Activated B cell treated with CpG ODN at 0.5 μM for 24 hours (primary cell): Measurements from ENCODE around the gene KCND3. TPM values are rescaled to one million over a fixed set of nuclear protein-coding genes. Genes with fewer than 3 reads are reported as not detected.

Source experiments
- ATAC-seq: fragments of 200-7000 bp; cut with Tn5 transposase; one replicate; pipeline ENCODE4 v1.10.0; 2021; ENCODE audit warnings: low read depth, mild to moderate bottlenecking, moderate library complexity
- CTCF ChIA-PET: fragments of 350-600 bp; sonication (Branson Sonifier 250); formaldehyde crosslinking; loops from one replicate; lab custom pipeline; 2021; ENCODE audit warnings: antibody characterized with exemption; lab: Charles Lee
- POLR2A ChIA-PET: fragments of 350-600 bp; sonication (Branson Sonifier 250); formaldehyde crosslinking; loops from one replicate; lab custom pipeline; 2021; ENCODE audit warnings: antibody characterized with exemption; lab: Charles Lee
- DNase-seq: peaks from one replicate; pipeline ENCODE4 v3.0.0; 2022
- H3K27ac Mint-ChIP-seq: one replicate; pipeline ENCODE4 v1.8.0; 2020; ENCODE audit warnings: mixed read lengths
- H3K27me3 Mint-ChIP-seq: one replicate; pipeline ENCODE4 v1.8.0; 2021; ENCODE audit warnings: mixed read lengths
- H3K36me3 Mint-ChIP-seq: one replicate; pipeline ENCODE4 v1.8.0; 2021; ENCODE audit warnings: low read depth, mixed read lengths
- H3K4me1 Mint-ChIP-seq: one replicate; pipeline ENCODE4 v1.8.0; 2021; ENCODE audit warnings: mixed read lengths
- H3K4me3 Mint-ChIP-seq: one replicate; pipeline ENCODE4 v1.8.0; 2020; ENCODE audit warnings: mild to moderate bottlenecking, mixed read lengths
- H3K9me3 Mint-ChIP-seq: one replicate; pipeline ENCODE4 v1.8.0; 2020; ENCODE audit warnings: mixed read lengths
- CTCF ChIP-seq: fragments of 200-600 bp; IDR thresholded peaks from one replicate; pipeline ENCODE4 v1.8.0; 2022; ENCODE audit warnings: antibody characterized with exemption, mild to moderate bottlenecking
- intact Hi-C: fragments of 100-400 bp; cut with micrococcal nuclease; formaldehyde crosslinking; loops from one replicate; pipeline ENCODE4 v1.15.1; 2024
- total RNA-seq: library from RNA; stranded (reverse); gene quantifications from 2 replicates; pipeline ENCODE4 v1.2.3, GENCODE V29; 2022

Gene KCND3
- total RNA-seq, 1 donor from 2014 or later = 0.04 TPM

- intact Hi-C loops = no loop called here
- ChIA-PET CTCF (no interaction called here), POLR2A (no interaction called here)
- Mint-ChIP-seq H3K4me3 (no peak overlapping the region), H3K36me3 (no peaks in the 10 kb centered on the region), H3K4me1 (peaks cover 15% of the 10 kb centered on the region), H3K27me3 (peaks cover 11% of the 10 kb centered on the region), H3K27ac (no peak overlapping the region), H3K9me3 (no peaks in the 10 kb centered on the region)
- no peak for TF ChIP-seq CTCF
- no peak for DNase-seq
- no peak for ATAC-seq
Measured at GRCh38 chr1:111873460-111874030, 115.9 kb downstream of the KCND3 start.

GRCh38 chr1:111870181-111870580 lies 119.3 kb downstream of the KCND3 start:
- H3K4me3 Mint-ChIP-seq = no peak overlapping the region
- H3K9me3 Mint-ChIP-seq = no peaks in the 10 kb centered on the region
- ATAC-seq = no peak
- no peak overlapping the region for H3K27ac Mint-ChIP-seq
- ChIA-PET CTCF (no interaction called here), POLR2A (no interaction called here)
- H3K27me3 Mint-ChIP-seq = peaks cover 5% of the 10 kb centered on the region
- no peak for DNase-seq
- no peak for TF ChIP-seq CTCF
- H3K4me1 Mint-ChIP-seq = no peaks in the 10 kb centered on the region
- no peaks in the 10 kb centered on the region for H3K36me3 Mint-ChIP-seq
- intact Hi-C loops = no loop called here

GRCh38 chr1:111867868-111868440 lies 121.5 kb downstream of the KCND3 start:
- H3K9me3 Mint-ChIP-seq = no peaks in the 10 kb centered on the region
- DNase-seq = no peak
- H3K36me3 Mint-ChIP-seq = no peaks in the 10 kb centered on the region
- peaks cover 3% of the 10 kb centered on the region for H3K4me1 Mint-ChIP-seq
- no peak for TF ChIP-seq CTCF
- ChIA-PET CTCF (no interaction called here), POLR2A (no interaction called here)
- peaks cover 12% of the 10 kb centered on the region for H3K27me3 Mint-ChIP-seq
- ATAC-seq = no peak
- no peak overlapping the region for H3K27ac Mint-ChIP-seq
- H3K4me3 Mint-ChIP-seq = no peak overlapping the region
- intact Hi-C loops = no loop called here

- intact Hi-C loops = no loop called here
- ChIA-PET CTCF (no interaction called here), POLR2A (no interaction called here)
- peaks cover 3% of the 10 kb centered on the region for H3K4me1 Mint-ChIP-seq
- no peak for DNase-seq
- H3K4me3 Mint-ChIP-seq = no peak overlapping the region
- no peak for ATAC-seq
- H3K36me3 Mint-ChIP-seq = no peaks in the 10 kb centered on the region
- no peak for TF ChIP-seq CTCF
- H3K27ac Mint-ChIP-seq = no peak overlapping the region
- H3K27me3 Mint-ChIP-seq = peaks cover 25% of the 10 kb centered on the region
- no peaks in the 10 kb centered on the region for H3K9me3 Mint-ChIP-seq
Measured at GRCh38 chr1:111864862-111865261, 124.6 kb downstream of the KCND3 start.

GRCh38 chr1:111863401-111863800 lies 126.1 kb downstream of the KCND3 start:
- H3K27ac Mint-ChIP-seq = no peak overlapping the region
- H3K4me1 Mint-ChIP-seq = peaks cover 3% of the 10 kb centered on the region
- no peak for DNase-seq
- ATAC-seq = no peak
- ChIA-PET POLR2A (no interaction called here), CTCF (no interaction called here)
- no peaks in the 10 kb centered on the region for H3K36me3 Mint-ChIP-seq
- no peaks in the 10 kb centered on the region for H3K9me3 Mint-ChIP-seq
- intact Hi-C loops = no loop called here
- no peak overlapping the region for H3K4me3 Mint-ChIP-seq
- peaks cover 31% of the 10 kb centered on the region for H3K27me3 Mint-ChIP-seq
- TF ChIP-seq CTCF = no peak
